GM19468 (cell line): Measurements from ENCODE around the gene SLC22A13.
"Not testable (repeated sequence)": the region's sequence is repeated elsewhere in the genome, so short reads cannot be mapped to it uniquely, and the experiment has no call there.

Experiments
- ATAC-seq: cut with Tn5 transposase; IDR thresholded peaks from one replicate; pipeline ENCODE4 v1.9.1; 2021; ENCODE audit warnings: mild to moderate bottlenecking, moderate library complexity, moderate number of reproducible peaks; ENCODE audit not compliant: unreplicated experiment; ENCODE audit errors: extremely low read depth

SLC22A13 gene, protein sequence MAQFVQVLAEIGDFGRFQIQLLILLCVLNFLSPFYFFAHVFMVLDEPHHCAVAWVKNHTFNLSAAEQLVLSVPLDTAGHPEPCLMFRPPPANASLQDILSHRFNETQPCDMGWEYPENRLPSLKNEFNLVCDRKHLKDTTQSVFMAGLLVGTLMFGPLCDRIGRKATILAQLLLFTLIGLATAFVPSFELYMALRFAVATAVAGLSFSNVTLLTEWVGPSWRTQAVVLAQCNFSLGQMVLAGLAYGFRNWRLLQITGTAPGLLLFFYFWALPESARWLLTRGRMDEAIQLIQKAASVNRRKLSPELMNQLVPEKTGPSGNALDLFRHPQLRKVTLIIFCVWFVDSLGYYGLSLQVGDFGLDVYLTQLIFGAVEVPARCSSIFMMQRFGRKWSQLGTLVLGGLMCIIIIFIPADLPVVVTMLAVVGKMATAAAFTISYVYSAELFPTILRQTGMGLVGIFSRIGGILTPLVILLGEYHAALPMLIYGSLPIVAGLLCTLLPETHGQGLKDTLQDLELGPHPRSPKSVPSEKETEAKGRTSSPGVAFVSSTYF

DNA sequence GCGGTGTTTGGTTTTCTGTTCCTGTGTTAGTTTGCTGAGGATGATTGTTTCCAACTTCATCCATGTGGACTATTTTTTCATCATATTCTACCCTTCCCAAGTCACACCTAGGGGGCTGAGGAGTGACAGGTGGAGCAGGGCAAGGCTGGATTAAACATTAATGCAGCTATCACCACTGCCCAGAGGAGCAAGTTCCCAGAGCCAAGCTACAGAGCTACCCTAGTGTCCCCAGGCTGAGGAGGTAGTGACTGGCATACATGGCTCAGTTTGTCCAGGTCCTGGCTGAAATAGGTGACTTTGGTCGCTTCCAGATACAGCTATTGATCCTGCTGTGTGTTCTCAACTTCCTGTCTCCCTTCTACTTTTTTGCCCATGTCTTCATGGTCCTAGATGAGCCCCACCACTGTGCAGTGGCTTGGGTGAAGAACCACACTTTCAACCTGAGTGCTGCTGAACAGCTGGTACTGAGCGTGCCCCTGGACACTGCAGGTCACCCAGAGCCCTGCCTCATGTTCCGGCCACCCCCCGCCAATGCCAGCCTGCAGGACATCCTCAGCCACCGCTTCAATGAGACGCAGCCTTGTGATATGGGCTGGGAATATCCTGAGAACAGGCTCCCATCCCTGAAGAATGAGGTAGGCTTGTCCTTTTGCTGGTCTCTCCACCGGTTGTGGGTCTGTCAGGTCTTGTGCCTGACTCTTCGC is at the start of gene SLC22A13:
SLC22A13 (plus strand) TSS at position 209 of the 704 bp plus-strand sequence; CDS start at position 258, 49 bp downstream.
- ATAC-seq: no peak

DNA sequence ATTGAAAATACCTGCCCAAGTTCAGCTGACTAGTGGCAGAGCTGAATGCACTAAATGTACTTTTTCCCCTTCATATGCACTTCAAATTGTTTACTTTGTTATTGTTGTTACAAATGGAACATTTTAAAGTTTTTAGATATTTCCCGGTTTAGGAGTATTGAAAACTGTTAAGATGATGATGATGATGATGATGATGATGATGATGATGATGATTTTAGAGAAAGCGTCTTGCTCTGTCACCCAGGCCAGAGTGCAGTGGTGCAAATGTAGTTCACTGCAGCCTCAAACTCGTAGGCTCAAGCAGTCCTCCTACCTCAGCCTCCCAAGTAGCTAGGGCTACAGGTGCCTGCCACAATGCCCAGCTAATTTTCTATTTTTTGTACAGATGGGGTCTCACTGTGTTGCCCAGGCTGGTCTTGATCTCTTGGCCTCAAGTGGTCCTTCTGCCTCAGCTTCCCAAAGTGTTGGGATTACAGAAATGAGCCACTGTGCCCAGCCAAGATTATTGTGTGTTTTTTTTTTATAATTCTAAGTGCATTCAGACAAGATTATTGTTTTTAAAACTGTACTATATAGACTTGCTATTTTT is 45.9 kb upstream of the SLC22A13 start:
- ATAC-seq: no peak

DNA sequence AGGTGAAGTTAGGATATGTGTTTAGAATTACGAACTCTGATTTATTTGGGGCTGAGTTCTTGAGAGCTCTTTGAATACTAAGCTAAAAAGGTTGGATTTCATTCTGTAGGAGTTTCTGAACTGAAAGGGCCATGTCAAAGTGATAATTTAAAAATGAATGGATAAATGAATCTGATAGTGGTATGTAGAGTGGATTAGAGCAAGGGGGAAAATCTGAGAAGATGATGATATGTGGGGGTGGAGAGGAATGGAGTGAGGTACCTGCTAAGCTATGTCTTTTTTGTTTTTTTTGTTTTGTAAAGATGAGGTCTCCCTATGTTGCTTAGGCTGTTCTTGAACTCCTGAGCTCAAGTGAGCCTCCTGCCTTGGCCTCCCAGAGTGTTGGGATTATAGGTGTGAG is 44.6 kb upstream of the SLC22A13 start:
- ATAC-seq: no peak

DNA sequence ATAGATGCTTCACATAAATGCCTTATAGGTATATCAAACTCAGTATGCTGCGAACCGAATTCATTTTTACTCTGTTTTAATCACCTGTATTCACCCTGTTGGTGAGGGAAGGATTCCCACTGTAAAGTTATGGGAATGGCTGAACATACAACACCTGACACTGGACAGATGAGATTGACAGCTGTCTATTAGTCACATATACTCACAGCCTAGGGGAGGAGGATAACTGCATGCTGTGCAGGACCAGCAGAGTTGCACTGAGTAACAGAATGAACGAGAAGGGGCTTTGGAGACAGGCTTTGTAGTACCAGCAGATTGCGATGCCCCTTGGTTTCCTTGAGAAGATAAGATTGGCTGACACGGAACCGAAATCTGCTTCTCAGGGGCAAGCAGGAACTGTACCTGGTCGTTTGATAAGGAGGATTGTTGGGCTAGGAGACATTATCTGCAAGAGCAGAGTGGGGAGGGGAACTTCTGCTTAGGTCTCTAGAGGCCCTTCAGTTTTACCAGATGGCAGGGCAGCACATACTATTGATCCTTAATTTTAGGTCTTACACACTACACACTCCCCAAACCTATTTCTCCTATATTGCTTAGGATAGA is 43.5 kb upstream of the SLC22A13 start:
- ATAC-seq: no peak

DNA sequence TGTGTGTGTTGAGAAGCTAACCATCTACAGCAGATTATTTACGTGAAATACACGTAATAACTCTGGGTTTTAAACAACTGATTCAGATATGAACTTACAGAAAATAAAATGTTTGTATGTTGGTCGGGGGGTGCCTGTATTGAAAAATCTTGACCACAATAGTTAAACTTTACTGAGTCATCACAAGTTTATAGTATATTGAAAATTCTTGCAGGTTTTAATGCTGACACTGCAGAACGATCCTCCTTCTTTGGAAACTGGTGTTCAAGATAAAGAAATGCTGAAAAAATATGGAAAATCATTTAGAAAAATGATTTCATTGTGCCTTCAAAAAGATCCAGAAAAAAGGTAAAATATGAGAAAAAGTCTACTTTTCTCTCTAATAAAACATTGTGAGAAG is 41.3 kb upstream of the SLC22A13 start:
- ATAC-seq: no peak

DNA sequence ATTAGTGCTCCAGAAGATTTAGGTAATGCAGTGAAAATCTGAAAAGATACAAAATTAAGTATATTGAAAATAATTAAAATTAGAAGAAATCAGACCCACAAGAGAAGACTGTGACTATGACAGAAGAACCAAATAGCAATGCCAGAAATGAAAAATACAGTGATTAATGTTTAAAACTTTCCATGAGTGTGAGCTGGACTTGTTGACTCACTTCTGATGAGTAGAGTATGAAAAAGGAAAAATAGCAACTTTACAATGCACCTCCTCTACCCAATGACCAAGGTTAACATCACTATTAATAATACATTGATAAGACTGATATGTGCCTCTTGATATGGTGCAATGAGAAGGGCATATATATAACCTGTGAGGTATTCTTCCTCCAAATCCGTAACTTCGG is 39.3 kb upstream of the SLC22A13 start:
- ATAC-seq: no peak

DNA sequence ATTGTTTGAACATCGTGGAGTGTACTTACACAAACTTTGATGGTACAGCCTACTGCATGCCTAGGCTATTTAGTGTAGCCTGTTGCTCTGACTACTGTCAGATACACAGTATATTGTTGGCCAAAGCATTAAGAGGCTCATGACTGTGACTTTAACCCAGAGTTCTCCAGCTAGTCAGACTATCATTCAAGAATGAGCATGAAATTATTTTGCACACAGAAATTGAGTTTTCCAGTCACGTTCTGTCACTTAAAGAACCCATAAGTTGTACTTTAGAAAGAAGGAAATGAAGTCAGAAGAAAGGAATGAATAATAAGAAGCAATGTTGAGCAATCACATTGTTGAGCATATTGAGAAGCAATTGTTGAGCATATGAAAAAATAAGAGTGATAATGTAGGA is 37.6 kb upstream of the SLC22A13 start:
- no peak for ATAC-seq

DNA sequence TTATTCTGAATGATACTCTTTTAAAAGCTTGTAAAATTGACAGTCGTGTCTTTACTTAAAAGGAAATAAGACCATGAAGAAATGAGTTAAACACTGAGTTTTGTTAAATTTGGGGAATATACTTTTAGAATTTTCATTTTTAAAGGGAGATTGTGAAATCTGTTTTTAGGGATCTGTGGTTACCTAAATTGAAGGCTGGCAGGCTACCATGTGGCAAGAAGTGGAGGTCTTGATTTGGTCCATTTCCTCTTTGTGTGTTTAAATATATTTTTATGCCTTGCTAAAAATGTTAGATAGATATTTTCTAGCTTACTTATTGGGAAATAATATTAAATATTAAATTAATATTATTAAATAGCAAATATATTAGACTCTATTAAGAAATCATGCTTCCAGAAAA is 36.6 kb upstream of the SLC22A13 start:
- ATAC-seq: no peak

DNA sequence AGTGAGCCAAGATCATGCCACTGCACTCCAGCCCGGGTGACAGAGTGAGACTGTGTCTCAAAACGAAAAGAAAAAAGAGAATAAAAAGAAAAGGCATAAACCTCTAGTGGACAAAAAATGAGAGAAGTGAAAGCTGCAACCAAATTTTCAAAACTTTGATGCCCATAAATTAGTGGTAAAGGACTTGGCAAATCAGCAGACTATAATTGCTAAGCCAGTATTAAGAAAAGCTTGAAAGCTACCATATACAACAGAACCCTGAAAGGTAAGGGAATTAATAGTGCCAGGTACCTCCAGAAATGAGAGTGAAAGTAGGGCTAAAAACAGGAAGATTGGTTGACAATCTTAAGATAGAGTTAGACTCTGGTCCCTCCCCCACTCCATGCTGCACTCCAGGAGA is 32.9 kb upstream of the SLC22A13 start:
- ATAC-seq: no peak

DNA sequence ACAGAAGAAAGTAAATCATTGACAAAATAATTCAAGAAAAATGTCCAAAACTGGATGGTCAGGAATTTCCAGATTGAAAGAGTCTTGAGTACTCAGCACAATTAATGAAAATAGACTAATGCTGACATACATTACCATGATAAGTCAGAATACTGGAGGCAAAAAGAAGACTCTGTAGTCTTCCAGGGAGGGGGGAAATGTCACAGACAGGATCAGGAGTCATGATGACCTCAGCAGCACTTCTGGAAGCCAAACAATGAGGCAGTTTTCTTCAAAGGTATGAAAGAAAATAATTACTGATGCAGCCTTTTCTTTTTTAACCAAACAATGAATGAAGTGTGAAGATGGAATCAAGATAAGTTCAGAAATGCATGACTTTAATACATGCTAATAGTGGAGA is 30.1 kb upstream of the SLC22A13 start:
- no peak for ATAC-seq

DNA sequence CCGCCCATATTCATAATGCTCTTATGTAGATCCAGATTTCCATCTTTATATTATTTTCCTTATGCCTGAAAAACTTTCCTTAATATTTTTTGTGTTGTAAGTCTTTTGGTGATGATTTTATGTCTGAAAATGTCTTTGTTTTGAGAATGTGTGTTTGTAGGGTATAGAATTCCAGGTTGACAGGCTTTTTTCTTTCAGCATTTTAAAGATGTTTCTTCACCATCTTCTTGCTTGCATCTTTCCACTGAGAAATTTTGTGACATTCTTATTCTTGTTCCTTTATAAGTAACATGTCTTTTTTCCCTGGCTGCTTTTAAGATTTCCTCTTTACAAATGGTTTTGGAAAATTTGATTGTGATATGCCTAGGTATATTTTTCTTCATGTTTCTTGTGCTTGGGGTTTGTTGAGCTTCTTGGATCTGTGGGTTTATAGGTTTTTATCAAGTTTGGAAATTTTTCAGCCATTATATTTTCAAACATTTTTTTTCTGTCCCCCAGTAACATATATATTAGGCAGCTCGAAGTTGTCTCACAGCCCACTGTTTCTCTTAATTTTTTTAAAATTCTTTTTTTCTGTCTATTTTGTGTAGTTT is 27.1 kb upstream of the SLC22A13 start:
- ATAC-seq: no peak

DNA sequence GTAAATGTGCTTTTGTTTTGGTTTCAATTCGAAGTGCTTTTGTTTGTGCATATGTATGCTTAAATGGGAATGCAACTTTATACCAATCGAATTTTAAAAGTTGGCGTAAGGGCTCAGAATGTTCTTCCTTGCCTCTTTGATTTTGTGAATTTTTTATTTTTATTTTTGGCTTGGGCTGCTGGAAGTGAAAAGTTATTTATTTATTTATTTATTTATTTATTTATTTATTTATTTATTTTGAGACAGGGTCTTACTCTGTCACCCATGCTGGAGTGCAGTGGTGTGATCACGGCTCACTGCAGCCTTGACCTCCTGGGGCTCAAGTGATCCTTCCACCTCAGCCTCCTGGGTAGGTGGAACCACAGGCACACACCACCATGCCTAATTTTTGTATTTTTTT is 22.8 kb upstream of the SLC22A13 start:
- ATAC-seq: not testable (repeated sequence)

DNA sequence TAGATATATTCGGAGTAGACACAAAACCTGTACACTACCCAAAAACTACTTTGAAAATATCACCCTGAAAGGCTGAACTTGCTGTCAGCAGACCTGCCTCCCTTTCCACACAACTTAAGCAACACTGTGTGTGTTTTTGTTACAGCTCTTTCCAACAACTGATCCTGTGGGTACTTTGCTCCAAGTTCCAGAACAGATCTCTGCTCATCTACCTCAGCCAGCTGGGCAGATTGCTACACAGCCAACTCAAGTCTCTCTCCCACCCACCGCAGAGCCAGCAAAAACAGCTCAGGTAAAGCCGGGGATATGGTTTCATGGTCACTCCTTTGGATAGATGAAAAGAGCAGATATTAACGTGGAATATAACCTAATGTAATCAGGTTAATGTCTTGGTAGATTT is 19.7 kb upstream of the SLC22A13 start:
- ATAC-seq: no peak

DNA sequence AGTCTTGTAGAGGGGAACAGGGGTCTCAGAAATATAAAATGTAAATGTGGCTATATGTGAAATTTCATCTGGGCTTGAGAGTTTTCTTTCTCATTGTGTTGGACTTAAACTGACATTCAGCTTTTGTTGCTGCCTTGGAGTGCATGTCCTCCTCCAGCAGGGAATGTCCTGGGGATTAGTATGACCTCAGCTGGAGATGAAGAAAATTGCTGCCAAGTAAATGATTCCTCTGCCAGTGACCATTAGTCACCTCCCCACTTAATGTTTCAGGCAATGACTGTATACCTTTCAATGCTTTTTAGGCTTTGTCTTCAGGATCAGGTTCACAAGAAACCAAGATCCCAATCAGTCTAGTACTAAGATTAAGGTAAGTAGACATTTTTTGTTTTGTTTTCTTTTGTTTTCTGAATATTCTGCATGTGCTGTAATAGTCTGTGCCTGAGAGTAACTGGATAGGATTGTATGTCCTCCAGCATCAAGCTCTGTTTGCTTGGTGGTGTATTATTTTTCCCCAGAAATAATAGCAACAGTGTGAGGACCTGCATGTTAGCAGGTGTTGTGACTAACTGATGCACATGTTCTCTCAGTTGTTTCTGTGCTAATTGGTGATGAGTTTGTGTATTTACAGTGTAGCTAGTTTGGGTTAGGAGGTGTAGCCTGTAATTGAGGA is 18.1 kb upstream of the SLC22A13 start:
- no peak for ATAC-seq

DNA sequence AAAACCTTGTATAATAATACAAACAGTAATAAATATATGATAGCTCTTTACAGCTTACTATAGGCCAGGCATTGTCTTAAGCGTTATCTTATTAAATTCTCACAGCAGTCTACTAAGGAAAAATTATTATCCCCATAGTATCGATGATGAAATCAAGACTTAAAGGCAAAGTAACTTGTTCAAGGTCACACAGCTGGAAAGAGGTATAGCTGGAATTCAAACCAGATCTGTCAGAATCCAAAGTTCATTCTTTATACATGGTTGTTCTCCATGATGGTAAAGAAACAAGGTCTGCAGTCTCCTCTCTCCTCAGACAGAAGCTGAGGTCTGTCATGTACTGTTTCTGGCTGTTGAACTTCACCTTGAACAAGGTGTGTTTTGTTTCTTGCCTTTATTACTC is 15.4 kb upstream of the SLC22A13 start:
- ATAC-seq: no peak

DNA sequence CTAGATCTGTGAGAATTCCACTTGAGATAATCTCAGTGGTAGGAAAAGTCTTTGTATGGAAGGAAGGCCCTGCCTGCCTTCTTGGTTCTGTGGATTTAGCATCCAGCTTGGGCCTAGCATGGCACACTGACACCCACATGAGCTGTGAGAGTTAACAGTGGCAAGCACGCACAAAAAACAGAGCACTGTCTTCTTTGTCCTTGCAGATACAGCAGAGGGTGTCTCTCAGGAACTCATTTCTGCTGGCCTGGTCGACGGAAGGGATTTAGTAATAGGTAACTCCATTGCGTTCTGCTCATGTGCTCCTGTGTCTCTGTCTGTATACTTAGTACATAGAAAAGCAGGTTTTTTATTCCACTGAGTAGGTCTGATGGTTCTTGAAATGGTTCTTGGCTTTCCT is 14.4 kb upstream of the SLC22A13 start:
- ATAC-seq: no peak

DNA sequence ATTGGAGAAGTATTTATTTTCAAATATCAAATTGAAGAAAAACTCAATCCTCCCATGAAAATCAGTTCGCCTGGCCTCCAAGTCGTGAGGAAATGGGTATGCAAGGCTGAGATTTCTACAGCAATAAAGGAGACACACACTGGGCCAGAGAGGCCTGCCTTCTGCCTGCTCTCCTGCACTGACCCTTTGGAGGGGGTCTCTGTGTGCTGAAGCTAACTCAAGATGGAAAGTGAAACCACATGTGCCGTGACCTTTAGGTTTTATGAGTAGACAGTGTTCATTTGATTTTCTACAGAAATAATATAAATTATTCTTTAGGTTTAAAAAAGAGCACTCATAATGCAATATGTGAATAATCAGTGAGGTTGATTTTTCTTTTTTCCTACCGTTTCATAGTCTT is 11.9 kb upstream of the SLC22A13 start:
- no peak for ATAC-seq

DNA sequence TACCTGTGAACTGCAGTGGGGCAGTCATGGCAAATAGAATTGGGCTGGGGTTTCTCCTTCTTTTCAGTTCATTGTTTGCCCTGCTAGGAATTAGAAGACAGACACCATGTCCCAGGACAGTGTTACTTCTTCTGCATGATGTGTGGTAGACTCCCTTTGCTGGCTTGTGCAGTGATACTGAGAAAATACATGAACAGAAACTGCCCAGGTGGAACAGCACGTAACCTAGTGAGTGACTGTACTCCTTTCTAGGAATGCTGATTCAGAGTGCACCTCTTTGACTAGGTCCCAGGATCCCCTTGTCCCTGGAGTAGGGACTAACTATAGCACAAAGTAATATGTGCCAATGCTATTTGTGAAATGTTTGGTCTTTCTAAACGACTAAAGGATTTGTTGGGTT is 10.7 kb upstream of the SLC22A13 start:
- ATAC-seq: no peak

DNA sequence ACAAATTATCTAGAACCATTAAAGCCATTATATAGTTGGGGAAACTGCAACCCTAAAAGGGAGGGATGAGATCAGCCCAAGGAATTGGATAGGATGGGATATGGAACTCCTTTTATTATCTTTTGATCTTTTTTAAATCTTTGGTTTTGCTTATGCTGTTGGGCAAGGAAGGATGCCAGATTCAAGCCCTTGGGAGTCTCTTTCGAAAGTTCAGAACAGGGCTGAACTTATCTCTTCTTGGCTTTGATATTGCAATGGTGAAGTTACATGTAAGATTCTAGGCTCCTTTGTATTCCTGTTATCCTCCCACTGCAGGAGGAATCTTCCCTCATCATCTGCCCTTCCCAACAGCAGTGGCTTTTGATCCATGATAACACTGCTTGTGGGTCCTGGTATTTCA is 10.0 kb upstream of the SLC22A13 start:
- no peak for ATAC-seq

DNA sequence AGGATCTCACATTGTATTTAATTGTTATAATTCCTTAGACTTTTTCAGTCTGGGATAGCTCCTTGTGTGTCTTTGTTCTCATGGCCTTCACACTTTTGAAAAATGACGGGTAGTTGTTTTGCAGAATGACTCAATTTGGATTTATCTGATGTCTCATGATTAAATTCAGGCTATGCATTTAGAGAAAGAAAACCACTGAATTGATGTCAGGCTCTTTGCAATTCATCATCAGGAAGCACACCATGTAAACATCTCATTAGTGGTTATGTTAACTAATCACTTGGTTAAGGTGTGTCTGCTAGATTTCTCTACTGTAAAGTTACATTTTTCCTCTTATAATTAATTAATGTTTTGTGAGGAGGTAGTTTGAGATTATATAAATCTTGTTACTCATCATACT is 8.0 kb upstream of the SLC22A13 start:
- no peak for ATAC-seq
